ENCODE results near the gene CSNK1A1L.
A peak's percentile ranks its signal among the peaks of the same experiment; 100 is the strongest.

The CSNK1A1L gene

DNA sequence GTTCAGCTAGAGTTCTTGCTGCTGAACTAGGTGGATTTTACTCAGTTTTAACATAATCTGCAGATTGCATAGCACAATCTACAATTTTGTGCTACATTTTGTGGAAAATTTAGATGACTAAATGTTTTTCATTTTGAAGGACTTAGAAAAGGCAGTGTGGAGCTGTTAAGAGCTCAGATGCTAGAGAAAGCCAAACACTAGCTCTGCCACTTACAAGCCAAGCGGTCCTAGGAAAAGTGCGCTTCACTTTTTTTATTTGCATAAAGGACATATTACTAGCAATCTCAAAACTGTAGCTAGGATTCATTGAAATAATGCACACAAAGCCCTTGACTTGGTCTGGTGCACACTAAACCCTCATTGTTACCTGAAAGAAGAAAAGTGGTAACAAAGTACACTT, 8.1 kb upstream of the CSNK1A1L start:
- no peak overlapping the region for H3K27ac ChIP-seq
- CTCF ChIA-PET = interaction anchor here (0.8 kb wide), 1 partner anchor 16 kb away, joined by 5 read pairs; no protein-coding TSS in a partner anchor
- POLR2A ChIA-PET (ENCODE audit: low non-redundant PET) = no interaction called here
- no peak for DNase-seq (ENCODE audit: low spot score)
- TF ChIP-seq, protein P1, sequence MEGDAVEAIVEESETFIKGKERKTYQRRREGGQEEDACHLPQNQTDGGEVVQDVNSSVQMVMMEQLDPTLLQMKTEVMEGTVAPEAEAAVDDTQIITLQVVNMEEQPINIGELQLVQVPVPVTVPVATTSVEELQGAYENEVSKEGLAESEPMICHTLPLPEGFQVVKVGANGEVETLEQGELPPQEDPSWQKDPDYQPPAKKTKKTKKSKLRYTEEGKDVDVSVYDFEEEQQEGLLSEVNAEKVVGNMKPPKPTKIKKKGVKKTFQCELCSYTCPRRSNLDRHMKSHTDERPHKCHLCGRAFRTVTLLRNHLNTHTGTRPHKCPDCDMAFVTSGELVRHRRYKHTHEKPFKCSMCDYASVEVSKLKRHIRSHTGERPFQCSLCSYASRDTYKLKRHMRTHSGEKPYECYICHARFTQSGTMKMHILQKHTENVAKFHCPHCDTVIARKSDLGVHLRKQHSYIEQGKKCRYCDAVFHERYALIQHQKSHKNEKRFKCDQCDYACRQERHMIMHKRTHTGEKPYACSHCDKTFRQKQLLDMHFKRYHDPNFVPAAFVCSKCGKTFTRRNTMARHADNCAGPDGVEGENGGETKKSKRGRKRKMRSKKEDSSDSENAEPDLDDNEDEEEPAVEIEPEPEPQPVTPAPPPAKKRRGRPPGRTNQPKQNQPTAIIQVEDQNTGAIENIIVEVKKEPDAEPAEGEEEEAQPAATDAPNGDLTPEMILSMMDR (conservative IDR thresholded peaks at IDR 0.05; ENCODE audit: low read depth) = no peak

- POLR2A ChIA-PET (ENCODE audit: low non-redundant PET) = no interaction called here
- CTCF ChIA-PET = interaction anchor here (0.5 to 0.7 kb wide), 3 partner anchors 150 to 496 kb away, joined by 4 to 6 read pairs (median 4); no protein-coding TSS in a partner anchor
- peak; percentile 8 for DNase-seq (ENCODE audit: low spot score)
- H3K27ac ChIP-seq = no peak overlapping the region
- TF ChIP-seq, protein P1 (conservative IDR thresholded peaks at IDR 0.05; ENCODE audit: low read depth) = peak; percentile 83
These were observed 3.7 kb upstream of the CSNK1A1L start for GRCh38 chr13:37109051-37109678.

- ChIA-PET POLR2A (ENCODE audit: low non-redundant PET) (no interaction called here), CTCF (interaction anchor here (0.7 kb wide), 1 partner anchor 237 kb away, joined by 4 read pairs; no protein-coding TSS in a partner anchor)
- DNase-seq (ENCODE audit: low spot score) = no peak
- TF ChIP-seq, protein P1 (conservative IDR thresholded peaks at IDR 0.05; ENCODE audit: low read depth) = no peak
- no peak overlapping the region for H3K27ac ChIP-seq
These were observed 2.4 kb upstream of the CSNK1A1L start for GRCh38 chr13:37107868-37108267.

- ChIA-PET POLR2A (ENCODE audit: low non-redundant PET) (no interaction called here), CTCF (interaction anchor here (0.7 kb wide), 1 partner anchor 237 kb away, joined by 4 read pairs; no protein-coding TSS in a partner anchor)
- H3K27ac ChIP-seq = no peak overlapping the region
- TF ChIP-seq, protein P1 (conservative IDR thresholded peaks at IDR 0.05; ENCODE audit: low read depth) = no peak
- no peak for DNase-seq (ENCODE audit: low spot score)
These were observed 2.0 kb upstream of the CSNK1A1L start for GRCh38 chr13:37107456-37107855.

DNA sequence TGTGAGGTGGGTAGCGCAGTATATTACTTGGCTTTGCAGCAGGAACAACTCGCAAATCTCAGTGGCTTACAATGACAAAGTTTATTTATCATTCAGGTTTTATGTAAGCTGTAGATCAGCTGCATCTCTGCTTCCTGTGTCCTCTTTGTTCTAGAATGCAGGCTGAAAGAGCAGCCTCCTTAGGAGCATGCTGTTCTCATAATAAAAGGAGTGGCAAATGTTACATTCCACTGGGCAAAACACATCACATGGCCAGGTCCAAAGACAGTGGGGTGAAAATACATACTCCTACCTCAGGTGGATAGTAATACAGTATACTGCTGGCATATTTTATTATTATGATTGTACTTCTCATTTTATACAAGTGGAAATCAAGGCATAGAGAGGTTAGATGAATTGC, 1.2 kb upstream of the CSNK1A1L start:
- no peak for DNase-seq (ENCODE audit: low spot score)
- no peak overlapping the region for H3K27ac ChIP-seq
- ChIA-PET POLR2A (ENCODE audit: low non-redundant PET) (no interaction called here), CTCF (no interaction called here)
- TF ChIP-seq, protein P1 (conservative IDR thresholded peaks at IDR 0.05; ENCODE audit: low read depth) = no peak

- DNase-seq (ENCODE audit: low spot score) = no peak
- no peak overlapping the region for H3K27ac ChIP-seq
- ChIA-PET CTCF (no interaction called here), POLR2A (ENCODE audit: low non-redundant PET) (no interaction called here)
- TF ChIP-seq, protein P1 (conservative IDR thresholded peaks at IDR 0.05; ENCODE audit: low read depth) = no peak
These were observed 2.6 kb downstream of the CSNK1A1L start for GRCh38 chr13:37102896-37103295.

Measured in RWPE1 (cell line).